Uterus (tissue), 4 donors: ENCODE measurements around the gene EEFSEC. TPM values are rescaled to one million over a fixed set of nuclear protein-coding genes. Genes with fewer than 3 reads are reported as not detected.
A peak's percentile ranks its signal among the peaks of the same experiment; 100 is the strongest.

Experiments used
- DNase-seq, 2 donors: peaks; one replicate each; pipeline ENCODE4 v3.0.0-alpha.2; 2019 to 2020
- H3K27ac ChIP-seq, 2 donors: fragments of 200-600 bp; sonication (generic); 1 replicate in 1 of 2; 2 replicates in 1 of 2; pipeline ENCODE4 v1.5.1; 2016 to 2018
- H3K27me3 ChIP-seq, 2 donors: fragments of 200-600 bp; sonication (generic); one replicate each; pipeline ENCODE4 v1.5.1; 2018 to 2019; ENCODE audit warnings: control low read depth in 1 of 2
- H3K36me3 ChIP-seq, 2 donors: fragments of 200-600 bp; sonication (generic); one replicate each; pipeline ENCODE4 v1.5.1; 2019; ENCODE audit warnings: control low read depth in 1 of 2
- H3K4me1 ChIP-seq, 2 donors: fragments of 200-600 bp; sonication (generic); one replicate each; pipeline ENCODE4 v1.5.1; 2018 to 2019; ENCODE audit warnings: control low read depth in 1 of 2
- H3K4me3 ChIP-seq, 2 donors: fragments of 200-600 bp; sonication (generic); 1 replicate in 1 of 2; 2 replicates in 1 of 2; pipeline ENCODE4 v1.5.1; 2018 to 2019; ENCODE audit warnings: mild to moderate bottlenecking in 1 of 2
- H3K9me3 ChIP-seq, 2 donors: fragments of 200-600 bp; sonication (generic); one replicate each; pipeline ENCODE4 v1.5.1; 2019; ENCODE audit warnings: control low read depth in 1 of 2
- POLR2A ChIP-seq, 2 donors: fragments of 450-650 bp; IDR thresholded peaks; one replicate each; pipeline ENCODE4 v1.6.1; 2016; ENCODE audit warnings: antibody characterized with exemption in 2 of 2, mild to moderate bottlenecking in 1 of 2, moderate library complexity in 1 of 2
- intact Hi-C: fragments of 100-400 bp; cut with DNase I; formaldehyde crosslinking; loops from one replicate; pipeline ENCODE4 v1.15.1; 2023; ENCODE audit warnings: low total_unique reads
- total RNA-seq, 4 donors: library from RNA; depleted of rRNA in 3 of 4; stranded (reverse); fragments of >200 nt in 3 of 4; gene quantifications; one replicate each; pipeline versions ENCODE4 v1.1.0 to v1.2.4, GENCODE V29; 2014 to 2023
- TF ChIP-seq, protein P1 (sequence below), 4 experiments: fragments of 200-600 bp in 2 of 4; fragments of 450-650 bp in 2 of 4; sonication (generic) in 2 of 4; IDR thresholded peaks; one replicate each; pipeline ENCODE4 v1.5.1; 2016 to 2019; ENCODE audit warnings: antibody characterized with exemption in 4 of 4, mild to moderate bottlenecking in 2 of 4, moderate library complexity in 1 of 4
- donor health status: DM: yes; HTN: yes; CAD: no.

EEFSEC gene
- total RNA-seq, 4 donors from 2014 or later: 2.9 to 20.0 (median 12.5) TPM

DNA sequence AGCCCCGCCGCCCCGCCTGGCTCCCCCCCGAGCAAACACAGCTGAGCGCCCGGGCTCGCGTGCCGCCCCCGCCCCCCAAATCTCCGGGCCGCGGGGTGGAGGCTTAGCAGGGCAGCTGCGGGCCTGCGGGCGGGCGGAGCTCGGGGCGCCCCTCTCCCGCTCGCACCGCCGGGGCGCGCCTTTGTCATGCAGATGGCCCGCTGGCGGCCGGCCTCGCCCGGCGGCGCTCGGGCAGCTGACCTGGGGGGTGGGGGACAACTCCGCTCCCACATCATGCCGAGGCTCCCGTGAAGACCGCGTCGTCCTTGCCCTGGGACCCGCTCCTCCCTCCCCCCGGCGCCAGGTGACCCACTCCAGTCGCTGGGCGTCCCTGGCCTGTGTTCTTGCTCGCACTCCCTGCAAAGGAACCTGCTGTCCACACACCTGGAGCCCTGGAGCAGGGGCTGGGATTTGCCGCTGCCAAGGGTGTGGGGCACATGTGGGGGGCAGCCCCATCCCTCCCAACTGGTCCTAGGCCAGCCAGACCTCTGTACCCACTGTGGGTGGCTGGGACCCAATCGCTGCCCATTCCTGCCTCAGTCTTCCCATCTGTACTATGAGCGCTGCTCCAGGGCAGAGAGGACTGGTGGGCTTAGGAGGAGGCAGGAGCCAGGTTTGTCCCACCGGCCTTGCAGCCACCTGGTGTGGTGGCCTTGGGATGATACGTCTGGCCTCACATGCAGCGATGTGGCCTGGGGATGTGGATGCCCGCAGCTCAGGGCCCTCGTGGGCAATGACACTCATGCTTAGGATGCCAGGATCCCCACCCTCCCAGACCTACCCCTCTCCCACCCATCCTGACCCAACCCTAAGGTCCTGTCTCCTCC is 279.9 kb downstream of the EEFSEC start:
- Histone ChIP-seq H3K4me3 (peak overlapping the region in 1 of 2 donors; percentile 21), H3K27me3 (no peaks in the 10 kb centered on the region), H3K27ac (no peak overlapping the region), H3K36me3 (no peaks in the 10 kb centered on the region), H3K4me1 (peaks cover 0 to 8% of the 10 kb centered on the region in 2 donors), H3K9me3 (no peaks in the 10 kb centered on the region)
- TF ChIP-seq, protein P1, sequence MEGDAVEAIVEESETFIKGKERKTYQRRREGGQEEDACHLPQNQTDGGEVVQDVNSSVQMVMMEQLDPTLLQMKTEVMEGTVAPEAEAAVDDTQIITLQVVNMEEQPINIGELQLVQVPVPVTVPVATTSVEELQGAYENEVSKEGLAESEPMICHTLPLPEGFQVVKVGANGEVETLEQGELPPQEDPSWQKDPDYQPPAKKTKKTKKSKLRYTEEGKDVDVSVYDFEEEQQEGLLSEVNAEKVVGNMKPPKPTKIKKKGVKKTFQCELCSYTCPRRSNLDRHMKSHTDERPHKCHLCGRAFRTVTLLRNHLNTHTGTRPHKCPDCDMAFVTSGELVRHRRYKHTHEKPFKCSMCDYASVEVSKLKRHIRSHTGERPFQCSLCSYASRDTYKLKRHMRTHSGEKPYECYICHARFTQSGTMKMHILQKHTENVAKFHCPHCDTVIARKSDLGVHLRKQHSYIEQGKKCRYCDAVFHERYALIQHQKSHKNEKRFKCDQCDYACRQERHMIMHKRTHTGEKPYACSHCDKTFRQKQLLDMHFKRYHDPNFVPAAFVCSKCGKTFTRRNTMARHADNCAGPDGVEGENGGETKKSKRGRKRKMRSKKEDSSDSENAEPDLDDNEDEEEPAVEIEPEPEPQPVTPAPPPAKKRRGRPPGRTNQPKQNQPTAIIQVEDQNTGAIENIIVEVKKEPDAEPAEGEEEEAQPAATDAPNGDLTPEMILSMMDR (IDR thresholded peaks at IDR 0.05): no peak
- no peak for TF ChIP-seq POLR2A (IDR thresholded peaks at IDR 0.05)
- intact Hi-C loops: loop anchor here (2.0 kb wide), 1 partner anchor 64 kb away; no protein-coding TSS in a partner anchor
- no peak for DNase-seq

DNA sequence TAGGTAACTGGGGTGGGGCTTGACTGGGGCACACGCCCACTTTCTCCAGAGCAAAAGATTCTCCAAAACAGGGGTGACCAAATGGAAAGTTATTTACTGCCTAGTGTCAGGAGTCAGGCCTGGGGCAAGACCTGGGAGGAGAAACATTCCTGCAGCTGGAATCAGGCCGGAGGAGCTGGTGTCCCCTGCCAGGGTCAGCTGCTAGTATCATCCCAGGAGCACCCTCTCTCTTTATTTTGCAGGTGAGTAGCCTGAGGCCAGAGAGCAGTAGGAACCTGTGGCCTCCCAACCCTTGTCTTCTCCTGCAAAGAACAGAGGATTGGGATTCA is 280.5 kb downstream of the EEFSEC start:
- no peak overlapping the region for H3K27ac ChIP-seq
- no peaks in the 10 kb centered on the region for H3K9me3 ChIP-seq
- H3K4me1 ChIP-seq: peaks cover 0 to 8% of the 10 kb centered on the region in 2 donors
- intact Hi-C loops: loop anchor here (2.0 kb wide), 1 partner anchor 63 kb away; no protein-coding TSS in a partner anchor
- DNase-seq: no peak
- no peaks in the 10 kb centered on the region for H3K27me3 ChIP-seq
- H3K4me3 ChIP-seq: no peak overlapping the region
- no peaks in the 10 kb centered on the region for H3K36me3 ChIP-seq
- TF ChIP-seq, protein P1 (IDR thresholded peaks at IDR 0.05): no peak
- no peak for TF ChIP-seq POLR2A (IDR thresholded peaks at IDR 0.05)

DNA sequence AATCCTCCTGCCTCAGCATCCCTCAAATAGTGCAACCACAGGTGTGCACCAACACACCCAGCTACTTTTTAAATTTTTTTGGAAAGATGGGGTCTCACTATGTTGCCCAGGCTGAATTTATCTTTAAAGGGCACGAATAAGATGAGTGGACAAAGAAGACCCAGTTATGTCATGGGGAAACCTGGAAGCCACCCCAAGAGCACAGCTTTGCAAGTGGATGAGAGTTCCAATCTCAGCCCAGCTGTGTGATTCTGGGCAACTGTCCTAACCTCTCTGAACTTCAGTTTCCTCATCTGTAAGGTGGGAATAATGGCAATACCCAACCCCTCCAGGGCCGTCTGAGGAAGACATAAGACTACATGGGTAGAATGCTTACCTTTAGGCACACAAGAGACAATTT is 281.2 kb downstream of the EEFSEC start:
- peaks cover 0 to 8% of the 10 kb centered on the region in 2 donors for H3K4me1 ChIP-seq
- no peak for DNase-seq
- no peak overlapping the region for H3K27ac ChIP-seq
- no peaks in the 10 kb centered on the region for H3K27me3 ChIP-seq
- intact Hi-C loops: no loop called here
- no peaks in the 10 kb centered on the region for H3K9me3 ChIP-seq
- no peak overlapping the region for H3K4me3 ChIP-seq
- no peak for TF ChIP-seq POLR2A (IDR thresholded peaks at IDR 0.05)
- TF ChIP-seq, protein P1 (IDR thresholded peaks at IDR 0.05): no peak
- no peaks in the 10 kb centered on the region for H3K36me3 ChIP-seq

DNA sequence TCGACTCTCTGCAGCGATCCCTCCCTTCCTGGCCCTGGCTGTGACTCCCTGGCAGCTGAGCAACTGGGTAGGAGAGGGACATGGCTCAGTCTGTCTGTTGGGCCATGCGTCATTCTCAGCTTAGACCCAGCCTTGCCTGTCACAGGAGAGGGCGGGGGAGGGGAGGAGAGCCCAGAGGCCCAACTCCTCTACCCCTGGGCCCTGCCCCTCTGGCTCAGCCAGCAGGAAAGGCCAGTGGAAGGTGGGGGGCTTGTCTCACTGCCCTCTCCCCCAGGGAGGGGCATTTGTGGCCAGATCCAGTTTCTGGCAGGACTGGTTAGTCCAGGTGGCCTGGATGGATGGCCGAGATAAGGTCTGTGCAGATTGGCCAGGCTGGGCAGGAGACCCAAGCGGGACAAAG is 281.8 kb downstream of the EEFSEC start:
- H3K36me3 ChIP-seq: no peaks in the 10 kb centered on the region
- H3K4me1 ChIP-seq: peaks cover 0 to 8% of the 10 kb centered on the region in 2 donors
- H3K27me3 ChIP-seq: no peaks in the 10 kb centered on the region
- H3K4me3 ChIP-seq: no peak overlapping the region
- intact Hi-C loops: no loop called here
- TF ChIP-seq, protein P1 (IDR thresholded peaks at IDR 0.05): no peak
- no peak for TF ChIP-seq POLR2A (IDR thresholded peaks at IDR 0.05)
- H3K27ac ChIP-seq: no peak overlapping the region
- DNase-seq: no peak
- no peaks in the 10 kb centered on the region for H3K9me3 ChIP-seq

DNA sequence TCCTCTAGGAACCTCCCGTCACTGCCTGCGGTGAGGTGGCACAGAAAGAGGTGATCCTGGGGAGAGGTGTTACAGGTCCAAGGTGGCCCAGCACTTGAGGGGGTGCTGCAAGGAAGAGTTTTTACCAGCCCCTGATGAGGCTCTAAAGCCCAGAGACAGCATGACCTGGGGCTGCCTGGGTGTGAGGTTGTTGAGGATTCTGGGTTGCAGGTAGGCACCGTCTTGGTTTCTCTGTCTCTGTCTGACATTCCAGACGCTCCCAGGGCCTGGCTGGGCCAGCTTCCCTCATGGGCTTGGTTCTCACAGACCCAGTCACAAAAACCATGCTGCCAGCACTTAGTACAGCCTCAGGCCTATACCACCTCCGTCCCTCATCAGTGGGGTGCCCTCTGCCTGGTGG is 282.3 kb downstream of the EEFSEC start:
- intact Hi-C loops: no loop called here
- peaks cover 0 to 8% of the 10 kb centered on the region in 2 donors for H3K4me1 ChIP-seq
- no peaks in the 10 kb centered on the region for H3K9me3 ChIP-seq
- no peaks in the 10 kb centered on the region for H3K36me3 ChIP-seq
- no peak overlapping the region for H3K27ac ChIP-seq
- no peaks in the 10 kb centered on the region for H3K27me3 ChIP-seq
- TF ChIP-seq, protein P1 (IDR thresholded peaks at IDR 0.05): no peak
- no peak for TF ChIP-seq POLR2A (IDR thresholded peaks at IDR 0.05)
- H3K4me3 ChIP-seq: no peak overlapping the region
- DNase-seq: no peak
